HL-60/S4 treated with retinoic acid at 250 ng/mL for 4 days and 3 days (cell line): ENCODE data around the gene HDAC4.

ENCODE experiments used
- in situ Hi-C: fragments of 300-500 bp; cut with MboI; formaldehyde crosslinking; loops from 2 replicates; pipeline ENCODE4 v1.7.0; 2022; ENCODE audit warnings: low sequenced_read_pairs

The HDAC4 gene

GRCh38 chr2:239026711-239027361 is 374.0 kb downstream of the HDAC4 start:
- in situ Hi-C loops, result loop anchor here (25.0 kb wide), 1 partner anchor 960 kb away; no protein-coding TSS in a partner anchor

GRCh38 chr2:239025951-239026461 is 374.8 kb downstream of the HDAC4 start:
- in situ Hi-C loops, result loop anchor here (25.0 kb wide), 1 partner anchor 961 kb away; no protein-coding TSS in a partner anchor

GRCh38 chr2:239025096-239025801 is 375.6 kb downstream of the HDAC4 start:
- in situ Hi-C loops, result loop anchor here (25.0 kb wide), 1 partner anchor 962 kb away; no protein-coding TSS in a partner anchor

GRCh38 chr2:239024226-239024625 is 376.6 kb downstream of the HDAC4 start:
- in situ Hi-C loops, result no loop called here

GRCh38 chr2:239022437-239023260 is 378.2 kb downstream of the HDAC4 start:
- in situ Hi-C loops, result no loop called here

GRCh38 chr2:239021651-239022436 is 379.0 kb downstream of the HDAC4 start:
- in situ Hi-C loops, result no loop called here

- in situ Hi-C loops, result no loop called here
Measured at GRCh38 chr2:239021224-239021623, 379.6 kb downstream of the HDAC4 start.

GRCh38 chr2:239020541-239021041 is 380.2 kb downstream of the HDAC4 start:
- in situ Hi-C loops, result no loop called here

- in situ Hi-C loops, result no loop called here
Measured at GRCh38 chr2:239019183-239019581, 381.6 kb downstream of the HDAC4 start.

GRCh38 chr2:239018271-239019182 is 382.3 kb downstream of the HDAC4 start:
- in situ Hi-C loops, result no loop called here

- in situ Hi-C loops, result no loop called here
Measured at GRCh38 chr2:239017491-239018098, 383.2 kb downstream of the HDAC4 start.

- in situ Hi-C loops, result no loop called here
Measured at GRCh38 chr2:239015901-239016675, 384.7 kb downstream of the HDAC4 start.

- in situ Hi-C loops, result no loop called here
Measured at GRCh38 chr2:239015218-239015900, 385.5 kb downstream of the HDAC4 start.

- in situ Hi-C loops, result no loop called here
Measured at GRCh38 chr2:239014458-239015217, 386.2 kb downstream of the HDAC4 start.

GRCh38 chr2:239013678-239013976 is 387.2 kb downstream of the HDAC4 start:
- in situ Hi-C loops, result no loop called here

- in situ Hi-C loops, result no loop called here
Measured at GRCh38 chr2:239012936-239013677, 387.7 kb downstream of the HDAC4 start.
